ENCODE results near the gene SLC30A1.

GRCh38 chr1:211524521-211524920, 54.4 kb downstream of the SLC30A1 start:
- no peak for TF ChIP-seq POLR2AphosphoS5 (IDR thresholded peaks at IDR 0.05; ENCODE audit: borderline replicate concordance, low read depth, low read length)
- no peak for TF ChIP-seq EZH2 (IDR thresholded peaks at IDR 0.05)
